HG02763 (cell line): ENCODE measurements around the gene CAMK2B.

Source experiments
- ATAC-seq: cut with Tn5 transposase; IDR thresholded peaks from one replicate; pipeline ENCODE4 v1.9.1; 2021; ENCODE audit warnings: mild to moderate bottlenecking, moderate library complexity; ENCODE audit not compliant: unreplicated experiment

CAMK2B gene

GRCh38 chr7:44330331-44330730 is 4.9 kb upstream of the CAMK2B start:
- ATAC-seq = no peak

GRCh38 chr7:44329888-44330287 is 4.5 kb upstream of the CAMK2B start:
- ATAC-seq = no peak

GRCh38 chr7:44329081-44329480 is 3.7 kb upstream of the CAMK2B start:
- ATAC-seq = no peak

DNA sequence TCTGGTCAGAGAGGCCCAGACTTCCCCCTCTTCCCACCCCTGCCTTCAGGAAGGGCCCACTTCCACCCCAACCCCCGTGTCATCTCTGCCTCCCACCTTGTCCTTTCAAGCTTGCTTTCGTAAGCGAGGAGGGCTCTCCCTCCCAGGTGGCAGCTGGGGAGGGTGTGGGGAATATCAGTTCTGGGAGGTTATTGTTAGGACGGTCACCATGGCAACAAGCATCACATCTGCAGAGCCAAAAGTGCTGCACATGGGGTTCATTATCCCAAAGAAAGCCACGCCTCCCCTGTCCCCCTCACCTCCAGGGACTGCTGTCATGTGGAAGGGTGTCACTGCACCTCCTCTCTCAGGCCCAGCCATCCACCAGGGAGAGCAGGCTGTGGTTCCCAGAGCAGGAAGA is 2.6 kb upstream of the CAMK2B start:
- ATAC-seq = no peak

- ATAC-seq = no peak
These were observed 1.1 kb upstream of the CAMK2B start for GRCh38 chr7:44326261-44327125.

GRCh38 chr7:44325811-44326241 is 432 bp upstream of the CAMK2B start:
- ATAC-seq = no peak

GRCh38 chr7:44324481-44325200 is 753 bp downstream of the CAMK2B start:
- no peak for ATAC-seq

GRCh38 chr7:44324204-44324480 is 1.3 kb downstream of the CAMK2B start:
- ATAC-seq = no peak

DNA sequence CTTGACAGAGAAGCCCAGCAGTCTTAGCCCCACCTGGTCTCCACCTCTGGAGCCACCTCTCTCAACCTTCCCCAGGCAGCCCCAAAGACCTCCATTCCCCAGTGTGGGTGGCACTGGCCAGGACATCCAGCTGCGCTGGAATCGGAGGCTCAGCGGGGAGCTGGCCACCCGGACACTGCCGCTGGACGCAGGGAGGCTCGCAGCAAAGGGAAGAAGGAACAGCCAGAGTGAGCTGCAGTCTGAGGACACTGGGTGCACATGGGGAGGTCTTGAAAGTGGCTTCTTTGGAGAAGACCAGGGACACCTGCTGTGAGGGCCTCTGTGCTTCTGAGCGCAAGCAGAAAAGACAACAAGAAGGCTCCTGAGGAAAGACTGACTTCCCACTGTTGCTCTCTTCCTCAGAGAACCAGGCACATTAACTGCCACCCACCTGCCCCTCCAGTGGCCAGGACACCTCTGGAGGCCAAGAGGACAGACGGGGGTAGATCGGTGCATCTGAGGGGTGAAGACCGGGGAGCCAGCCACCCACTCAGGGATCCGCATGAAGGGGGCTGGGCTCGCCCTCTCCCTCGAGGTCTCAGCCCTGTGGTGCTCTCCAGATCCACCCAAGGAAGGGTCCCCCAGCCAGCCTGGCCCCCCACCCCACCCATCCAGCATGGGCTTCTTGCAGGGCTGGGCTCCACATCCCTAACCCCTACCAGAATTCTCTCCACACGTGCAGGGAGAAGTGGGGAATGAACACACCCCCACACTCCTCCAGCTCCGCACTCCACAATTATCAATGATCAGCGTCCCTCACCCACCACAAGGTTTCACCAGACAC is 1.8 kb downstream of the CAMK2B start:
- ATAC-seq = no peak

DNA sequence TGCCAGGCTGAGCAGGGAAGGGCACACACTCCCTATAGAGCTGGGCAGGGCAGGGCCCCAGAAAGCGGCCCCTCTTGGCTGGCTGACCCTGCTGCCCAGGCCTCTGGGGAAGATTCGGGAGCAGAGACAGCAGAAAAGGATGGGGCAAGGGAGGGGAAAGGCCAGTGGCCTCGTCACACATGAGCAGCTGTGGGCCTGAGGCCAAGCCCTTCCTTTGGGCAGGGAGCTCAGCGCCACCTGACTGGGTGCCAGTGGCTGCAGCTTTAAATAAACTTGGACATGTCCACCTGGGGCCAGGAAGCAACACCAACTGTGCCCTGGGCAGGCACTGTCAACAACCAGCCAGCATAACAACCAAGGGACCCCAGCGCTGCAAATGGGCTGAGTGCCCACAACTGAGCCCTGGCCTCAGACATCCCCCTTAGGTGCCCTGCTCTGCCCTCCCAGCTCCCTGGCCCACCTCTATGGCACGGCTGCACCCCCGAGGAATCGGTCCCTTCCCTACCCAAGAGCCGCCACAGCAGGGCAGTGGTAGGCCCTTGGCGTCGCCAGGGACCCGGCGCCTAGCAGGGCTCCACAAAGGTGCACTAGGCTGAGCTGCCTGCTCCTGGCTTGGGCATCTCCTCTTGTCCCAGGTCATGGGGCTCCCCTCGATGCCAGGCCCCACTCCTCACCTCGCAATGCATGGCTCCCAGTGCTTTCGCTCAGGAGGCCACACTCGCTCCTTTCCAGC is 2.6 kb downstream of the CAMK2B start:
- no peak for ATAC-seq

- no peak for ATAC-seq
These were observed 3.6 kb downstream of the CAMK2B start for GRCh38 chr7:44321796-44322195.

DNA sequence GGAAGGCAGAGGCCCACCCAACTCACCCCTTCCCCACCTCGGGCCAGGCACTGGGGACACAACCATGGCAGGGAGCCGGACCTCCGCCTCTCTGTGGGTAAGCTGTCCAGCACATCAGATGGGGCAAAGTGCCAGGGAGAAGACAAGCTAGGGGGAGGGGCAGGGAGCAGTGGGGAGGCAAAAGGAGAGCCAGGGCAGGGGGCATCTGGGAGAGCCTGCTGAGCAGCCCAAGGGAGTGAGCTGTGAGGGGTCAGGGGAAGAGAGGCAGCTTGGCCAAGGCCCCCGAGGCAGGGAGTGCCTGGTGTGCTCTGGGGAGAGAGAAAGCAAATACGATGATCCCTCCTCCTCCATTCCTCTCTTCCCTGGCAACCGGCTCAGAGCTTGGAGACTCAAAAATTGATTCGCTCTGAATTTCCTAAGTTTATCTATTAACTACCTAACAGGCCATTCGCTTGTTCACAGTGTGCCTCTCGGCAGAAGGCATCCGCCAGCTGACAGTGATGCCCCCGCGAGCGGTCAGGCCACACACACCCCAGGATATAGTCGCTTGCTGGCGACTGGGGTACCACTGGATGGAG is 4.5 kb downstream of the CAMK2B start:
- no peak for ATAC-seq

DNA sequence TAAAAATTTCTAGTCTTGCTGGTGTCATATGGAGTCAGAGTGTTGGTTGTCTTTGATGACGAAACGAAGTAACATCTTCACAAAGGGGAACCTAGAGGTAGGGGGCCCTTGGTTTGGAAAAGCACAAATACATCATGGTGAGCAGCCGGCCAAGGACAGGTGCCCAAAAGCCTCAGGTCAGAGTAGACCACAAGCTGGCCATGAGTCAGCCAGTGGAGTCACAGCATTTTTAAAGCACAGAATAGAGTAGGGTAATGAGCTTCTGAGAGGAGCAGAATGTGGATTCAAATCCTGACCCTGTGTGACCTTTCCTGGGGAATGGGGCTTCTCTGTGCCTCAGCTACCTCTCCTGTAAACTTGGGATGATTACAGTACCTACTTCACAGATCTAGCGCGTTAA is 5.3 kb downstream of the CAMK2B start:
- no peak for ATAC-seq

DNA sequence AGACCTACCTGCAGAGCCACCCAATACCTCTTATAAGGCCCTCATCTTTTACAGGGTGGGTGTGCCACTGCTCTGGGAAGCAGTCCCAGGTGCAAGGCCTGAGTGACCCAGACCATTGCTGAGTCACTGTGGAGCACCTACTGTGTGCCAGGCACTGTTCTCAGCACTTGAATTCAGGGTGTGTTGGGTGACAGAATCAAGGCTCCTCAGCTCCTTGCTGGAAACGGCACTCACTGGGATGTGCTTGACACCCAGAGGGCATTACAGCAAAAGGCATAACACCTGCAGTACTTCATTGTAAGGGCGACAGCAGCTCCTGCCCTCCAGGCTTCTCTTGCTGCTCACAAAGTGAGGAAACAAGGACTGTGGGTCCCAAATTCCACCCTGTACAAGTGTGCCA is 7.1 kb downstream of the CAMK2B start:
- no peak for ATAC-seq

DNA sequence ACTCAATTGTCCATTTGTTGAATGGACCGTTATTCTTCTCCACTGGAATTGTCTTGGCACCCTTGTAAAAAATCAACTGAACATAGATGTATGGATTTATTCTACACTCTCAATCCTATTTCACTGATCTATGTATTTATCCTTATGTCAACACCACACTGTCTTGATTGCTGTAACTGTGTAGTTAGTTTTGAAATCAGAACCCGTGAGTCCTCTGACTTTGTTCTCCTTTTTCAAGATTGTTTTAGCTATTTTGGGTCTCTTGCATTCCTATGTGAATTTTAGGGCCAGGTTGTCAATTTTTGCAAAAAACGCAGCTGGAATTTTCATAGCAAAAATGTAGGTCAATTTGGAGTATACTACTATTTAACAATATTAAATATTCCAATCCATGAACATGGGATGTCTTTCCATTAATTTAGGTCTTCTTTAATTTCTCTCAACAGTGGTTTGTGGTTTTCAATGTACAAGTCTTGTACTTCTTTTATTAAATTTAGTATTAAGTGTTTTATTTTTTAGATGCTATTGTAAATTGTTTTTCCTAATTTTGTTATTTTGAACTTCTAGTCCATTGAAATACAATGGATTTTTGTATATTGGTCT is 10.0 kb downstream of the CAMK2B start:
- no peak for ATAC-seq

DNA sequence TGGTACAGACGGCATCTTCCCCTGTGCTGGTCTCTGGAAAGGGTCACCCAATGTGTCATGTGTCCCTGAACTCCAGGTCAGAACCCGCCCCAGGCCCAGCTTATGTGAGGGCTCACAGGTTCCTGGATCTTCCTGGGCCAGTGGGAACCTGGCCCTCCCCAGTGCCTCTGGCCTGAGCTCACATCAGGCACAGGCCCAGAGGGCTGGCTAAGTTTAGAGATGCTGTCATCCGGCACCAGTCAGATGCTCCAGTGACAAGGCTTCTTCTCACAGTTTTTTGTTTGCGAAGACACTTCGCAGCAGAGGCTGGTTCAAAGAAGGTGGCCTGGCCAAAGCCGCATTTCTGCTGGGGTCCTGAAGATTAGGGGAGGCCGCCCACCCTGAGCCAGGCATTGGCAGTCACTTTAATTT is 11.8 kb downstream of the CAMK2B start:
- ATAC-seq = no peak

DNA sequence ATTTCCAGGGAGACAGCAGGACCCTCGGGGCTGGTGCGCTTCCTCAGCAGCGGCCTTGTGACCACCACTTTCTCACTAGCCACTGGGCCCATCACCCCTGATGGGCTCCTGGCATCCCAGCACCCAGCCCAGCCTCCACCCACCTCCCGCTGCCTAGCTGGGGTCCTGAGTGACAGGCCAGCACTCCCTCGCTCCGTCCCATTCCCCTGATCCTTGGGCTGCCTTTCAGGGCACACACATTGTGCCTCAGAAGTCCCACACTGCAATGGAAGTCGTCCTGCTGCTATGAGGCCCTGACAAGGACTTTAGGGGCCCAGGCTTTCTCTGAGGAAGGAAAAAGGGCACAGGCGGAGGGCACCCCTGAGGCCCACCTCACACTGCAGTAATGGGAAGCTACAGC is 12.4 kb downstream of the CAMK2B start:
- no peak for ATAC-seq

DNA sequence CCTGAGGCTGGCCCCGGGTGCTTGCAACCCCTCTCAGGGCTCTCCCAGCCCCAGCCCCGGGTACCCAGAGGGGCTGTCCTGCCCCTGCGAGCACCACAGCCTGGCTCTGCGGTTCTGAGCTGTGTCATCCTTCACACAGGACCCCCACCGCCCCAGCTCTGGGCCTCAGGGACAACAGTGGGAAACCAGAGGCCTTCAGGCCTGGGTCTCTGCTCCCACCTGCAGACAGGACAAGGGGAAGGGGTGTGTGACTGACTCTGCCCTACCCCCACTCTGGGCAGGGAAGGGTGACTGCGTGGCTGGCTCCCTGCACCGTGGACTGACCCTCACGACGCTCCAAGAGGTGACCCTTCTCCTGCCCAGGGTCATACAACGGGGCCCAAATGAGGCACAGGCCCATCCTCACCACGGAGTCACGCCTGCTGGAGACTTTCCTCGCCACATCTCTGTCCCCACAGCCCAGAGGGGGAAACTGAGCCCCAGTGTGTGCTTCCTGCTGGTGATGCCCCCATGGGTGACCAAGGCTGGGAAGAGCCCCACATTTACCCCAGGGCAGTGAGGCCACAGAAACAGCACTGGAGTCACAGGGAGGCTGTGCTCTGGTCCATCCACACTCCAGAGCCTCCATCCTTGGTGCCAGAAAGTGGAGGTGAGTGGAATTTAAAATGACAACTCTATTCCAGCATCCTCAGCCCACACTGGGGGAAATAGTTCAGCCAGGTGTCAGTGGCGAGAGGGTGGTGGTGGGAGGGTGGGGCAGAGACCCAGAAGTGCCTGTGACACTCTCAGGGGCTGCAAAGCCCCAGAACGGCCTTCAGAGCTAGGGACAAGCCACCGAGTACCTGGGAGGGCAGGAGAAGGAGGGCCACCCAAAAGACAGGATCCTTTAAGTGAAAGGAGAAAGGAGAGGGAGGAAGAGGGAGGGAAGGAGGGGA is 13.6 kb downstream of the CAMK2B start:
- ATAC-seq = no peak

- ATAC-seq = no peak
These were observed 15.1 kb downstream of the CAMK2B start for GRCh38 chr7:44310221-44310848.
